GM13976 (cell line): ENCODE measurements around the gene RPS6KA6.

Experiments used
- DNase-seq: peaks from one replicate; pipeline ENCODE4 v3.0.0; 2012; ENCODE audit warnings: low spot score
- CTCF ChIP-seq: IDR thresholded peaks from 2 replicates; pipeline ENCODE4 v1.5.1; 2012; ENCODE audit warnings: borderline replicate concordance, mild to moderate bottlenecking; ENCODE audit not compliant: insufficient read depth; ENCODE audit errors: extremely low read depth, missing control alignments, control extremely low read depth
- in situ Hi-C: fragments of 300-500 bp; cut with MboI; formaldehyde crosslinking; loops from one replicate; pipeline ENCODE4 v1.12.0; 2022; ENCODE audit warnings: low sequenced_read_pairs, mixed read lengths, inconsistent platforms; ENCODE audit not compliant: unreplicated experiment

The RPS6KA6 gene

GRCh38 chrX:84156821-84157220 is 31.2 kb downstream of the RPS6KA6 start:
- no peak for DNase-seq
- no peak for TF ChIP-seq CTCF

DNA sequence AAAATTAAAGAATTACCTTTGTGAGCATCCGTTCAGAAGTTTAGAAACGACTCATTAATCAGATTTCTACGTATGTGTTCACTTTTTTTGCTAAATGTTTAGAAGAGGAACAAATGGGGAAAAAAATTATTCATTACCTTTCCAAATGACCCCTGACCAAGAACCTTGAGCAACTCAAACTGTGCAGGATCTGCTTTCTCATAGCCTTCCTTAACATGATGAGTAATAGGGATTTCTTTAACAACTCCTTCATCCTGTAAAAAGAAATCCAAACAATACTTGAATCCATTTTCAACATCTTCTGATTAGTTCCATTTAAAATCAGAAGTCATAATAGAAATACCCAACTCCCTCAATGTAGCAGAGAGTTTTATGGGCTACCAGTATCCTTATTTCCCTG is 32.1 kb downstream of the RPS6KA6 start:
- in situ Hi-C loops: no loop called here
- TF ChIP-seq CTCF: no peak
- no peak for DNase-seq

More at GRCh38 chrX:84156821-84157220, 31.2 kb downstream of the RPS6KA6 start:
- in situ Hi-C loops: no loop called here

- TF ChIP-seq CTCF: no peak
- no peak for DNase-seq
- in situ Hi-C loops: no loop called here
Observed at GRCh38 chrX:84153538-84153937, 34.5 kb downstream of the RPS6KA6 start.

- in situ Hi-C loops: no loop called here
- no peak for TF ChIP-seq CTCF
- DNase-seq: no peak
Observed at GRCh38 chrX:84144991-84145390, 43.0 kb downstream of the RPS6KA6 start.

DNA sequence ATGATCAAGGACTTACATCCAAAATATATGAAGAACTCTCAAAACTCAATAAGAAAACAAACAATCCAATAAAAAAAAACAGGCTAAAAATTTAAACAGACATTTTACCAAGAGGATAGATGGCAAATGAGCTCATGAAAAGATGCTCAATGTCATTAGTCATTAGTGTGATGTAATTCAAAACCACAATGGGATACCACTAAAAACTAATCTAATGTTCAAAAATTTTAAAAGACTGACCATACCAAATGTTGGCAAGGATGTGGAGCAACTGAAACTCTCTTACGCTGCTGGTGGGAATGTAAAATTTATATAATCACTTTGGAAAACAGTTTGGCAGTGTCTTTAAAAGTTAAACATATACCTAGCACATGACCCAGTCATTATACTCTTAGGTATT is 43.7 kb downstream of the RPS6KA6 start:
- no peak for TF ChIP-seq CTCF
- in situ Hi-C loops: no loop called here
- no peak for DNase-seq

DNA sequence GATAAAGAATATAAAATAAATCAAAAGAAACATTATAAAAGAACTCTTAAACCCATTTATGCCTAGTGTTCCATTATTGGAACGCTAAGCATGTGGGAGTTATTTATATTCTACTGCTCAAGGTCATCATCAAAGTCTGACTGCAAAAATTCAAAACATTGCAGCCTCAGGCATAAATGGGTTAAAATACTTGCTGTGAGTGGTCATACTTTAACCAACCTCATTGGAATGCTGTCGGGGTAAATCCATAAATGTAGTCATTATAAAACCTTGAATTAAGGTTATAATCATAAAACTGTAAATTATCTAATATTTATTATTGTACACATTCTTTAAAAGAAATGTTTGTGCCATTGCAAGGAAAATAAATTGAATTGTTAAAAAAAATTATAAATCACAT is 55.0 kb downstream of the RPS6KA6 start:
- no peak for TF ChIP-seq CTCF
- no peak for DNase-seq
- in situ Hi-C loops: no loop called here

DNA sequence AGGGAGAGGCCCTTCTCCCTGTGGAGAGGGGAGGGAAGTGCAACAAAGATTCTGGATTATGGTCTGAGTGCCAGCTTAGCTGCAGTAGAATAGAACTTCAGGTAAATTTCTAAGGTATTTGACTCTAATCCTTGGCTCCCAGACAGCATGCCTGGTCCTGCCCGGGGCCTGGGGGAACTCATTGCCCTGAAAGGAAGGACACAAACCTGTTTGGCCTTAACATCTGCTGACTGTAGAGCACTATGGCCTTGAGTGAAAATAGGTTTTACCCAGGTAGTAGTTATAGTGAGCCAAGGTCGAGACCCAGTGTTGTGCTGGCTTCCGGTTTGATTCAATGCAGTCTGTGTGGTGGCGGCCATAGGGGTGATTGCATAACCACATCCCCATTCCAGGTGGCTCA is 64.4 kb downstream of the RPS6KA6 start:
- no peak for DNase-seq
- TF ChIP-seq CTCF: no peak
- in situ Hi-C loops: no loop called here
